HG03558 (cell line): ENCODE results near the gene DNAJA3.
"Not testable (repeated sequence)": the region's sequence is repeated elsewhere in the genome, so short reads cannot be mapped to it uniquely, and the experiment has no call there.

Source experiments
- ATAC-seq: cut with Tn5 transposase; IDR thresholded peaks from one replicate; pipeline ENCODE4 v1.9.1; 2021; ENCODE audit warnings: moderate number of reproducible peaks; ENCODE audit not compliant: unreplicated experiment; ENCODE audit errors: extremely low read depth

Gene DNAJA3

DNA sequence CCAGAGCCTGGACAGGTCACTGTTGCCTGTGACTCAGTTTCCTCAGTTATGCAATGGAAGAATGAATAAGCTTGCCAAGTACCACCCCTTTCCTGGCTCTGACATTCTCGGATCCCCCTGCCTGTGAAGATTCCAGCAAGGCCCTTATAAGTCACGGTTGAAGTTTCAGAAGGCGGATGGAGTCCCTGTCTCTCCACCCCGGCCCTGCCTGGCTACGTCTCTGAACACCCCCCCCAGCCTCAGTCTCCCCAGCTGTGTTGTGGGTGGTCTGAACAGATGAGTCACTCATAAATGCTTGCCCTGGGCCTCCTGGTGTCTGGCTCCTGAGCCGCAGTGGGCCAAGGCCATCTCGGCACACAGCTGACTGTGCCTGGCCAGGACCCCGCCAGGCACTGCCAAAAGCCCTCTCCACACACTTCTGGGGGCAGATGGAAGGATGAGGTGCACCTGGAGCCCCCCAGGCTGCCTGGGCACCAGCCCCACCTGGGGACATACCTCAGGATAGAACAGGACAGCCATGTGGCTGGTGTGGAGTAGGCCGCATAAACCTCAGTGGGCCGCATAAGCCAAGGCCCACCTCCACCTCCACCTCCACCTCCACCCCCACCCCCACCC, 38.6 kb upstream of the DNAJA3 start:
- ATAC-seq = no peak

DNA sequence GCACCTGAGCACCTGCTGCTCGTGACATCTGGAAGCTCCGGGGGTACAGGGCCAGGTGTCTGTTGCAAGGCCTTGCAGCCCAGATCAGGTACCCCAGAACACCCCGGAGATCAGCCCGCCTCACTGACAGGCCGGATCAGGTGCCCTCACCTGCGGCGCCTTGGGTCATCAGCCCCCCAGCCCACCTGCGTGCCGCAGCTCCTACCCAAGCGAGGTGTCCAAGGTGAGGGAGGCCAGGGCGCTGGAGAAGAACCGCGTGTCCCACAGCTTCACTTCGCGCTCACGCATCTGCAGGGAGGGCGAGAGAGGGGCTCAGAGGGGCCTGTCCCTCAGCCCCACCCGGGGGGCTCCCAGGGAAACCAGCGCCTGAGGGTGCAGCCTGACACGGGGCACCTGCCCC, 37.9 kb upstream of the DNAJA3 start:
- no peak for ATAC-seq

DNA sequence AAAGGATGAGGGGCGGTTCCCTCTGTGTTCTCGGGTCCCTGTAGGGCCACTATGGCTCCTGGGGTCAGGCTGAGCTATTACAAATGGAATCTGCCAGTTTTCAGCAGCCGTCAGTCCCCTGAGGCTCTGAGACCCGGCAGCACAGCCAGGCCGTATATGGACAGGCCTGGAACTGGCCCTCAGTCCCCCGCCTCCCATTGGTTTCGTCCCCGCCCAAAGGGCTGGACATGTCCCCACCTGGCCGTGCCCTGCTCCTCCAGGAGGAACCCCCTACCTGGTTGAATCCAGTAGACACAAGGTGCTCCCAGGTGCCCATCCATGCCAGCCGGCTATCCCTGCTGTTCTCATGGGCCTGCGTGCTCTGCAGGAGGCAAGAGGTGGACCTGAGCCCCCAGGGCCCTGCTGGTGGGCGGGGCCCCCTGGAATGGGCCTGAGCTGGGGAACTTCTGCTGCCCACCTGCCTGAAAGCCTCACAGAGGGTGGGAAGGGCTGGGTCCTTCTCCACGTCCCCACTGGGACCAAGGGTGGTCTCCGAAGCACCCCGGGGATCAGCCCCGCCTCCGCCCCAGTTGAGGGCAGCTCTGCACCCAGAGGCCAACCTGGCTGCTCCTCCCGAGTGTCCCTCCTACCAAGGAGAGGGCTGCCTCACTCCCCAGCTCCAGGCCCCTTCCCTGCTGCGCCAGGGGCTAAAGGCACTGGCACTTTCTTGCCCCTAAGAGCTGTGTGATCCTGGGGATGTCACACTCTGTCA, 37.2 kb upstream of the DNAJA3 start:
- no peak for ATAC-seq

DNA sequence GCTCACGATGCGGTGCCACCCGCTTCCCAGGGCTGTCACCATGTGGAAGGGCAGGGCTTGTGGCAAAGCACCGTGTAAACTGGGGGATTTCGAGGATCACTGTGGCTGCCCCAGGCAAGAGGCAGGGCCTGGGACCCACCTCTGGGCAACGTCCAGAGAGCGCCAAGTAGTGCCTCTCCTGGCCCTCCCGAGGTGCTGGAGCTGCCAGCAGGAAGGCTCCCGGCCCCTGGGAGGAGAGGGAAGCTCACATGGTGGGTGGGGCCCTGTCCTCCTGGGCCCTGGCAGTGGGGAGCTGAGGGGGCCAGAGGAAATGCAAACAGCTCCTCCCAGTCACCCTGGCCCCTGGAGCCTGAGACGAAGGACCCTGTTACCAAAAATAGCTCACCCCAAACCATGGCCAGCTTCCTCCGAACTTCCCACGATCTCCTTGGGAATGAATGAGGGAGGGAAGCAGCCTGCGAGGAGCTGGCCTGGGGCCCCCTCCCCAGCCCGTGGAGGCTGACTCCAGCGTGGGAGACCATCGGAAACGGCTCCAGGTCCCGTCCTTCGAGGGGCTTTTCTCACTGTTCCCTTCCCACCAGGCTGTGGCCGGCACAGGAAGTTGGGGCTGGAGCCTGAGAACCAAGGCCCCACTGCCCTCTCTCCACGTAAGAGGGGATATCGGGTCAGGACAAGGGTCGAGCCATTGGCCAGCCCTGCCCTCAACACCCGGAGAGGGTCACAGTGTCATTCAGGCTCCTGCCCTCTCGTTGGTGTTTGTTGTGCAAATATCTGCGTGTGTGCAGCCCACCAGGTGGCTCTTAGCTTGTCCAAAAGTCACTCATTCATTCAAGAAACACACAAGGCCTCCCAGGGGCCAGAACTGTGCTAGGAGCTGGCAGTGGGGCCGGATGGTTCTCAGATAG, 36.4 kb upstream of the DNAJA3 start:
- ATAC-seq = no peak

DNA sequence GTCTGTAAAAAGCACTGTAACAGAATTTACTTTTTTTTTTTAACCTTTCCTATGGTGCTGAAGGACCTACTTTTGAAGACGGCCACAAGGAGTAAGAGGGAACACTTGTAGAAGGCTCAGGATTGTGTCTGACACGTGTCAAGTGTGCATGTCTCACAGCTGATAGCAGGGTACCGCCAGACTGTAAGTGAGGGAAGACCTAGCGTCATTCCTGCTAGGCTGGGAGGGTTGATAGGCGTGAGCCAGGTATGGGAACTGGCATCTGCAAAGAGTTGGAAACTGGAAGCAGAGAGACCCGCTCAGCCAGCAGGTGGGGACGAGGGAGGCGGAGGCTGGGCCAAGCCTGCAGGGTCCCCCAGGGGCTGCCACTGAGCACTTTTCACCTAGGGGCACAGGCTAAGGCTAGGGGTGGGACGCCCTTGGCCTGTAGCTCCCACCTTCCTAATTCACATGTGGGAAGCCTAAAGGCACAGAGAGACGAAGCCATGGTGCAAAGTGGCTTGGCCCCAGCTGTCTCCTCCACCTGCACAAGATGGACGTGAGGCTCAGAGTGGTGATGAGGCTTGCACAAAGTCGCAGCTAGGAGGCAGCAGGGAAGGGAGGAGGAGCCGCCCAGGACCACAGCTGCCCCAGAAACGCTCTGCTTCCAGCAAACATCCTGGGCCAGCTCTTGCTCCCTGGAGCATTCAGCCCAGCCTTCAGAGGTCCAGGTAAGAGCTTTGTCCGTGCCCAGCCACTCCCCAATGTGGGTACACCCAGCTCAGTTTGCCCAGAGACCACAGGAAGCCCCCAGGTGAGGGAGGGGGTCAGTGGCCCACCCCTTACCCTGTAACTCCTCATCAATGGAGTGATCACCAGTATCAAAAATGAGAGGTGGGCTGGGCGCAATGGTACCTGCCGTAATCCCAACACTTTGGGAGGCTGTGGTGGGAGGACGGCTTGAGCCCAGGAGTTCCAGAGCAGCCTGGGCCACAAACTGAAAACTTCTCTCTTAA, 35.1 kb upstream of the DNAJA3 start:
- ATAC-seq = no peak

DNA sequence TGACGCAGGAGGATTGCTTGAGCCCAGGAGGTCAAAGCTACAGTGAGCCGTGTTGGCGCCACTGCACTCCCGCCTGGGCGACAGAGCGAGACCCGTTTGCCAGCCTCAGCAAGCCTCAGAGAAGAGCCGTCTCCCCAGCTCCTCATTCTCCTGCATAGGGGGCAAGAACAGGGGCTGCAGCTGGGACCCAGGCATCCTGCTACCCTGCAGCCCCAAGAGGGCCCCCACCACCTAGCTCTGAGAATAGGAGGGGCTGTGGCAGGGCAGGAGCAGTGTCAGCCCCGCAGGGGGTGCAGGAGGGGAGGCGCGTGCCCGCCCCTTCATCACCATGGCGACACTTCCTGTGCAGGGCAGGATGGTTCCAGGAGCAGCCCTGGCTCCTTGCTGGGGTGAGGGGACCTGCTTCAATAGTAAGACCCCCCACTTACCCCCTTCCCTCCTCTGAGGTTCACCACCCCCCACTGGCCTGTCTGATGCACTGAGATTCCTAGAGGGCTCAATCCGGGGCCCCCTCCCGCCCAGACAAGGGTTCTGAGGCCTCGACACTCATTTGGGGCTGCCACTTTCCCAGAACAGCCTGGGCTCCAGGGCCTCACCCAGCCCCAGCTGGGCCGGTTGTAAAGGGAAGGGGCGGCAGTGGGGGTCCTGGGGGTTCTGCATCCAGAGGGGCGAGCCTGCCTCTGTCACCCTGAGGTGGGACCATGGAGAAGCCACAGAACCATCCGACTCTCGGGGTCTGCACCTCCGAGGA, 33.9 kb upstream of the DNAJA3 start:
- ATAC-seq = no peak

DNA sequence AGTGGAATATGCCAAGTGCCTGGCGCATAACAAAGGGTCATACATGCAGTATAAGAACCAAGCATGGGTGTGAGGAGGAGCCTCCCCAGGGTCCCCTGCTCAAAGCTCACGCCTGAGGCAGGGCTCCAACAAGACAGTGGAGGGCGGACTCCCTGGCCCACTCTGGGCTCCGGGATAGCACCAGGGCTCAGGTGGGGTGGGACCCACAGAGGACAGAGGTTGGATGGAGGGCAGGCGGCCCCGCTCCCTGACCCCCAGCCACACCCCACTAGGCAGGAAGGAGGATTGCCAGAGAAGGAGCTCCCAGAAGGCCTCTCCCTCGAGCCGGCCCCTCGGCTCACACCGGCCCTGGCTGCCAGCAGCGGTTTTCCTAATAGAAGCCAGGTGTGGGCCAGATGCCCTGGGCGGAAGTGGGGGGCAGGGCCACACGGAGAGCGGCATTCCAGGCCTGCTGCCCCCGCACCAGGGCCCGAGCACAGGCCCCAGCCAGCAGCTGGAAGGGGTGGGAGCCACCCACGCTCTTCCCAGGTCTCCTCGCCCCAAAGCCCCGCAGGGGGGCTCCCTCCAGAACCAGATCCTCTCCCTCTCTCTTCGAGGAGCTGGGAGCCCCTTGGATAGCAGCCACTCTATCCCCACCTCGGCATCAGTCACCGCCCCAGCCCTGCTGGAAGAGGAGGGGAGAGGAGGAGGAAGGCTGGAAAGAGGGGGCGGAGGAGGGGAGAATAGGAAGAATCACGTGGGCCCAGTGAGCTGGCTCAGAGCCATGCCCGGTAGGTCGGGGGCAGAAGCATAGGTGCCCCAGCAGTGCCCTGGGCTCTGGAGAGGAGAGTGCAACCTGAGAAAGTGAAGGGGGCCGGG, 33.1 kb upstream of the DNAJA3 start:
- ATAC-seq = no peak

DNA sequence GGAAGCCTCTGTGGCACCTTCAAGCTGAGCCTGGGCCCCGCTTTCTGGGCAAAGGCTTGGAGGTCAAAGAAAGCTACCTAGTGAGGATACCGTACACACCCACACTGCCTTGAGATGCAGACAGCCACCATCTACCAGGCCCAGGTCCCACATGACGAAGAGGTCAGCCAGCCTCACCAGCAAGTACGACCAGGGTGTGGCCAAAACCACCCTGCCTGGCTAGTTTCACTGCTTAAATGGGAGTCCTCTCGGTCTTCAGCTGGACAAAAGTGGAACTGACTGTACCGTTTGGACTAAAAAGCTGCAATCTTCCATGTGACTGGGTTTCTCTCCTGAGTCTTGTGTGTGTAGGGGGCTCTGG, 32.4 kb upstream of the DNAJA3 start:
- no peak for ATAC-seq

DNA sequence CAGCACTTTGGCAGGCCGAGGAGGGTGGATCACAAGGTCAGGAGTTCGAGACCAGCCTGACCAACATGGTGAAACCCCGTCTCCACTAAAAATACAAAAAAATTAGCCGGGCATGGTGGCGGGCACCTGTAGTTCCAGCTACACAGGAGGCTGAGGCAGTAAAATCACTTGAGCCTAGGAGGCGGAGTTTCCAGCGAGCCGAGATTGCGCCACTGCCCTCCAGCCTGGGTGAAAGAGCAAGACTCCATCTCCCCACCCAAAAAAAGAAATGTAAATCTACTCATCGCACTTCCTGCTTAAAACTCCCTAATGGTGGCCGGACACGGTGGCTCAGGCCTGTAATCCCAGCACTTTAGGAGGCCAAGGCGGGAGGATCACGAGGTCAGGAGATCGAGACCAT, 31.8 kb upstream of the DNAJA3 start:
- ATAC-seq = not testable (repeated sequence)

DNA sequence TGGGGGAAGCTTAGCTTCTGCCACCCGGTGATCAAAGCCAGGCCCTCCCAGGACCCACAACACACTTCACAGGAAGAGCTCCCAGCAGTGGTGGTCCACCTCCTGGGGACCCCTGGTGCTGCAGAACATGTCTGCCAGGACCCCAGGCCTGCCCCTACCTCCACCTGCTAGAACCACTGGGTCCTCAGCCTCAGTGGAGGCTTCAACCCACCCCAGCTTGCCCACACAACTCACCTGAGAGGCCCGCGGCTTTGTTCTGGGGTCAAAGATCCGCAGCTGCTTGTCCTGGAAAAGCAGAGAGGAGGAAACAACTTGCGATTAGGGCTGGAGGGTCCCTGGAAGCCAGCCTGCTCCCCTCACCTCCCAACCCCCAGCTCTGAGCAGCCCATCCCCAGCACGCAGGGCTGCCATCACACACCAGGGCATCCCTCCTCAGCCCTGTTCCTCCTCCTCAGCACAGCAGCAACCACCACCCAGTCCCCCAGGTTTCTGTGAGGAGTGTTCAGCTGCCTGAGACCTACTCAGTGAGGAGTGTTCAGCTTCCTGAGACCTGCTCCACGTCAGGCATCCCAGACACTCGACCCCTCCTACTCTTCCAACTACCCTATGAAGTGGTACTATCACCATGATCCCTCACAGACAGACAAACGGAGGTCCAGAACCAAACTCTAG, 30.5 kb upstream of the DNAJA3 start:
- no peak for ATAC-seq

DNA sequence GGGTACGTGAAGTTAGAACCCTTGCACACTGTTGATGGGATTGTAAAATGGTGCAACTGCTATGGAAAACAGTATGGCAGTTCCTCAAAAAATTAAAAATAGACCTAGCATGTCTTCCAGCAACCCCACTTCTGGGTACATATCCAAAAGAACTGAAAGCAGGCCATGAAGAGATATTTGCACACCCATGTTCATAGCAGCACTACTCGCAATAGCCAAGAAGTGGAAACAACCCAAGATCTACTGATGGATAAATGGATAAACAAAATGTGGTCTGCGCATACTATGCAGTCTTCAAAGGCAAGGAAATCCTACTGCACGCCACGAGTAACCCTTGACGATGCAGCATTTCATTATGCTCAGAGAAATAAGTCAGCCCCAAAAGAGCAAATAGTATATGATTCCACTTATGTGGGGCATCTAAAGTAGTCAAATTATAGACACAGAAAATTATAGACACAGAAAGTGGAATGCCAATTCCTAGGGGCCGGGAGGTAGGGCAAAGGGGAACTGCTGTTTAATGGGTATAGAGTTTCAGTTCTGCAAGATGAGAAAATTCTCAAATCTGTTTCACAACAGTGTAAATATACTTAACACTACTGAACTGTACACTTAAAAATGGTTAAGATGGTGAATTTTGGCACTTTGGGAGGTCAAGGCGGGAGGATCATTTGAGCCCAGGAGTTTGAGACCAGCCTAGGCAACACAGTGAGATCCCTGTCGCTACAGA, 26.5 kb upstream of the DNAJA3 start:
- ATAC-seq = no peak

DNA sequence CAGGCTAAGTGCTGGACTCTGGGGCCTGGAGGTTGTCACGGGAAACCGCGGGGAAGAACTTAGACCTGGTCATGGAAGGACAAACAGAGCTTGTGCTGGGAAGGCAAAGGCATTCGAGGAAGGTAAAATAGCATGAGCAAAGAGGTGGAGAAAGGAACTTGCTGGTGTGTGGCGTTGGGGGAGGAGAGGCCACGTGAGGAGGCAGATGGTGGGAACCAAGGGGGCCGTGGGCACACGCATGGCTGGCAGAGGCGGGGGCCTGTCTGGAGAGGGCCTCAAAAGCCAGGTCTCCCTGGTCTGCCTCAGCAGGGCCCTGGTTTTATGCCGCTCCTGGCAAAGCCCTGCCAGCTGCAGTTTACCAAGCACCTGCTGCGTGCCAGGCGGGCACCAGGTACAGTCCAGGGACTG, 24.6 kb upstream of the DNAJA3 start:
- no peak for ATAC-seq

DNA sequence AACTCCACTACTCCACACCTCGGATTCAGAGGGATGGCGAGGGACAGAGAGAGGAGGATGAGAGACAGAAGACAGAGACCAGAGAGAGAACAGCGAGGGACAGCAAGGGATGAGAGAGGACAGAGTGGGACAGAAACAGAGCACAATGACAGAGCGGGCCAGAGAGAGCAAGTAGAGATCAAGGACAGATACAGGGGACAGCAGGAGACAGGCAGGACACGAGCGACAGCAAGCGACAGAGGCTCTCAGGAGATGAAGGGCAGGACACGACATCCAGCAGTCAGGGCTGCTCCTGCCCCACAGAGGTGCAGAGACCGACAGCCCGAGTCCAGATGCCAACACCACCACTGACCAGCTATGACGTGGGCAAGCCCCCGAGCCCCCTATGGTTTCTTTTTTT, 24.2 kb upstream of the DNAJA3 start:
- no peak for ATAC-seq

DNA sequence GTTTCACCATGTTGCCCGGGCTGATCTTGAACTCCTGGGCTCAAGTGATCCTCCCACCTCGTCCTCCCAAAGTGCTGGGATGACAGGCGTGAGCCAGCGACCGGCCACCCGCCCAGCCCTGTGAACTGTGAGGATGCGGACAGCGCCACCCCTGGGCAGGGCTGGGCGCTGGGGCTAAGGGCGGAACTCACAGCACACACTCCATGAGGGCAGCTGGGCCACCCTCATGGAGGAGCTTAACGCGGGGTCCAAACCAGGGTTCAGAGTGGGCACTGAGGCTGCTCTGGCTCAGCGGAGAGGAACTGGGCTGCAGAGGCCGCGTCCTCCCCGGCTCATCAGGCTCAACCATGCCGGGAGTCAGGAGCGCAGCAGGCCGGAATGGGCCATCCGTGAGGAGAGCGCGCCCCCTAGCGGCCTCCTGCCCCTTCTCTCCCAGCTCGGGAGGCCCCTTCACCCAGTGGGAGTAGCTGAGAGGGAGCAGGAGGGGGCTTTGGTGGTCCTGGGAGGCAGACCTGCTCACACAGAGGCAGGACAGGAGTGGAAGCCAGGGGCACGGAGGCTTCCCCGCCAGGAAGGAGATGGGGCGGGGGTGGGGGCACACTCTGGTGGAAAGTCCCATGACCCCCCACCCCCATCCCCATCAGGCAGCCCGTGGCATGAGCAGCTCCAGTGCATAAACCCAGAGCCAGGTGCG, 23.1 kb upstream of the DNAJA3 start:
- no peak for ATAC-seq

DNA sequence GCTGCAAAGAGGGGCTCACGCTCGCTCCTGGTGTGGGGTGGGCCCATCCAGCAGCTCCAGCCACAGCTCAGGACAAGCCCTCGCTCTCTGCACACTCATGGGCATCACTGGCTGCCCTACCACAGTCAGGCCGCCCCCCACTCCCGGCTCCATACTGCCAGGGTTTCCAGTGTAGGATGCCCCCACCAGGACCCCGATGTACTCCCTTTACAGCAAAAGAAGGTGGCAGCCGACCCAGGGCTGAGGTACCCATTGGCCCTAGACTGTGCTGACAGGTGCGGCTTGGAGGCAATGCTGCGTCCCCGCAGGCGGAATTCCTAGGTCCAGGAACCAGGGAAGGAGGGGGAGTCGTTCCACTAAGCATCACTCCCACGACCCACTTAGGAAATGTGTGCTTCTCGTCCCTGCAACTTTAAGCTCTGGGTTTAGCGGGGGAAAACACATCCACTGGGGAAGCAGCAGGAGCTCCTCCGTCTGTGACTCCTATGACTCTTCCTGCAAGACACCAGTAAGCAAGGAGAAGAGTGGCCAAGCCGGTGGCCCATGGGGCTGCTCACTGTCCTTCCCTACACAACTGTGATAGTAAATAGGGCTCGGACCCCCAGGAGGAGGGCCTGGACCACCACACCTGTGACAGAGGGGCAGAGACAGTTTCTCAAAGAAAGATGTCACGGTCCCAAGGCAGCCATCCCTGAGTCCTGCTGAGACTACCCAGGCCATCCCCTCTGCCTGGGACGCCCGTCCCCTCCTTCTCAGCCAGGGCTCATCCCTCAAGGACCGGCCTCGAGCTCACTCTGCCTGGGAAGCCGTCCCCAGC, 22.3 kb upstream of the DNAJA3 start:
- no peak for ATAC-seq
